GM12878 (cell line): ENCODE measurements around the gene OTULINL.

Experiments
- CTCF ChIP-seq, 3 experiments: IDR thresholded peaks in 2 of 3; conservative IDR thresholded peaks in 1 of 3; 2 replicates each; pipeline ENCODE4 v1.5.1; 2011; ENCODE audit warnings: low read depth in 3 of 3, low read length in 3 of 3, mild to moderate bottlenecking in 3 of 3, control low read depth in 2 of 3, moderate library complexity in 2 of 3, inconsistent platforms in 1 of 3, mixed read lengths in 1 of 3; ENCODE audit not compliant: control insufficient read depth in 2 of 3, insufficient read depth in 1 of 3; ENCODE audit errors: extremely low read depth in 1 of 3
- E2F4 ChIP-seq: IDR thresholded peaks from 2 replicates; pipeline ENCODE4 v1.6.1; 2012; ENCODE audit warnings: low read depth, low read length, improper control_type of control experiment
- HDAC2 ChIP-seq: fragments of 200-600 bp; sonication (generic); IDR thresholded peaks from 2 replicates; pipeline ENCODE4 v1.6.1; 2017
- HDGF ChIP-seq: fragments of 450-650 bp; IDR thresholded peaks from 2 replicates; pipeline ENCODE4 v1.6.1; 2016; ENCODE audit warnings: antibody characterized with exemption
- JUND ChIP-seq: IDR thresholded peaks from 2 replicates; pipeline ENCODE4 v1.6.1; 2012; ENCODE audit warnings: low read depth, mild to moderate bottlenecking, low read length, improper control_type of control experiment, moderate library complexity
- MYC ChIP-seq: IDR thresholded peaks from 2 replicates; pipeline ENCODE4 v1.6.1; 2011; ENCODE audit warnings: mild to moderate bottlenecking, low read length, moderate library complexity, inconsistent platforms; ENCODE audit not compliant: insufficient read depth, insufficient replicate concordance, insufficient read length, severe bottlenecking
- NFXL1 ChIP-seq: fragments of 450-650 bp; IDR thresholded peaks from 2 replicates; pipeline ENCODE4 v1.6.1; 2017; ENCODE audit warnings: antibody characterized with exemption, mild to moderate bottlenecking, borderline replicate concordance
- POLR2AphosphoS2 ChIP-seq: IDR thresholded peaks from 2 replicates; pipeline ENCODE4 v1.6.1; 2011; ENCODE audit warnings: low read depth, mild to moderate bottlenecking, low read length, improper control_type of control experiment, moderate library complexity
- POLR2AphosphoS5 ChIP-seq: IDR thresholded peaks from 2 replicates; pipeline ENCODE4 v1.6.1; 2011; ENCODE audit warnings: mild to moderate bottlenecking, low read length, inconsistent platforms
- SMAD1 ChIP-seq: fragments of 450-650 bp; IDR thresholded peaks from 2 replicates; pipeline ENCODE4 v1.6.1; 2018; ENCODE audit warnings: mild to moderate bottlenecking, low read depth; ENCODE audit not compliant: partially characterized antibody
- SP1 ChIP-seq: IDR thresholded peaks from one replicate; pipeline ENCODE4 v1.6.1; 2011; ENCODE audit warnings: low read depth, low read length
- TARDBP ChIP-seq: IDR thresholded peaks from 2 replicates; pipeline ENCODE4 v1.6.1; 2016; ENCODE audit warnings: borderline replicate concordance
- ZZZ3 ChIP-seq: IDR thresholded peaks from 2 replicates; pipeline ENCODE4 v1.6.1; 2011; ENCODE audit warnings: low read depth; ENCODE audit not compliant: control insufficient read depth, insufficient read length

- no peak for TF ChIP-seq SMAD1
- no peak for TF ChIP-seq ZZZ3
- no peak for TF ChIP-seq MYC
- no peak for TF ChIP-seq TARDBP
- TF ChIP-seq NFXL1: no peak
- TF ChIP-seq POLR2AphosphoS2: no peak
- TF ChIP-seq JUND: no peak
- no peak for TF ChIP-seq CTCF (IDR thresholded peaks at IDR 0.05 in 2 of 3, conservative IDR thresholded peaks at IDR 0.05 in 1 of 3; ENCODE audit: control insufficient read depth in 2 of 3, extremely low read depth in 1 of 3, insufficient read depth in 1 of 3, low read depth in 3 of 3, low read length in 3 of 3)
- no peak for TF ChIP-seq HDAC2
- TF ChIP-seq E2F4: no peak
- TF ChIP-seq POLR2AphosphoS5: no peak
- no peak for TF ChIP-seq SP1
- TF ChIP-seq HDGF: no peak
Observed at GRCh38 chr5:14614490-14614889, 32.9 kb downstream of the OTULINL start.
